Glutamatergic neuron (in vitro differentiated cells): ENCODE measurements around the gene GSC2. TPM values are rescaled to one million over a fixed set of nuclear protein-coding genes. Genes with fewer than 3 reads are reported as not detected.
A peak's percentile ranks its signal among the peaks of the same experiment; 100 is the strongest.

Experiments used
- DNase-seq: peaks from one replicate; pipeline ENCODE4 v3.0.0; 2022
- H3K27ac Mint-ChIP-seq: one replicate; pipeline ENCODE4 v1.8.0; 2020; ENCODE audit warnings: mild to moderate bottlenecking, mixed read lengths, inconsistent platforms; ENCODE audit not compliant: unreplicated experiment
- H3K27me3 Mint-ChIP-seq: one replicate; pipeline ENCODE4 v1.8.0; 2020; ENCODE audit warnings: mild to moderate bottlenecking, moderate library complexity, mixed read lengths, inconsistent platforms; ENCODE audit not compliant: unreplicated experiment
- H3K36me3 Mint-ChIP-seq: one replicate; pipeline ENCODE4 v1.8.0; 2020; ENCODE audit warnings: mild to moderate bottlenecking, mixed read lengths, inconsistent platforms; ENCODE audit not compliant: unreplicated experiment
- H3K4me1 Mint-ChIP-seq: one replicate; pipeline ENCODE4 v1.8.0; 2020; ENCODE audit warnings: mild to moderate bottlenecking, low read depth, mixed read lengths, inconsistent platforms; ENCODE audit not compliant: unreplicated experiment
- H3K4me3 Mint-ChIP-seq: one replicate; pipeline ENCODE4 v1.8.0; 2020; ENCODE audit warnings: mild to moderate bottlenecking, mixed read lengths, inconsistent platforms; ENCODE audit not compliant: unreplicated experiment
- H3K9me3 Mint-ChIP-seq: one replicate; pipeline ENCODE4 v1.8.0; 2020; ENCODE audit warnings: mild to moderate bottlenecking, moderate library complexity, mixed read lengths, inconsistent platforms; ENCODE audit not compliant: unreplicated experiment
- total RNA-seq: library from RNA; stranded (reverse); fragmentation: NEBNext Ultra II Directional; extraction: Animal tissue kit (Norgen Biotek cat#: 25700); gene quantifications from one replicate; pipeline ENCODE4 v1.2.1, GENCODE V29; 2021; ENCODE audit not compliant: unreplicated experiment
- TF ChIP-seq, protein P1 (sequence below): fragments of 200-600 bp; sonication (generic); IDR thresholded peaks from one replicate; pipeline ENCODE4 v1.5.0; 2021; ENCODE audit not compliant: partially characterized antibody, unreplicated experiment

The GSC2 gene
- total RNA-seq, 1 donor from 2014 or later = not detected

DNA sequence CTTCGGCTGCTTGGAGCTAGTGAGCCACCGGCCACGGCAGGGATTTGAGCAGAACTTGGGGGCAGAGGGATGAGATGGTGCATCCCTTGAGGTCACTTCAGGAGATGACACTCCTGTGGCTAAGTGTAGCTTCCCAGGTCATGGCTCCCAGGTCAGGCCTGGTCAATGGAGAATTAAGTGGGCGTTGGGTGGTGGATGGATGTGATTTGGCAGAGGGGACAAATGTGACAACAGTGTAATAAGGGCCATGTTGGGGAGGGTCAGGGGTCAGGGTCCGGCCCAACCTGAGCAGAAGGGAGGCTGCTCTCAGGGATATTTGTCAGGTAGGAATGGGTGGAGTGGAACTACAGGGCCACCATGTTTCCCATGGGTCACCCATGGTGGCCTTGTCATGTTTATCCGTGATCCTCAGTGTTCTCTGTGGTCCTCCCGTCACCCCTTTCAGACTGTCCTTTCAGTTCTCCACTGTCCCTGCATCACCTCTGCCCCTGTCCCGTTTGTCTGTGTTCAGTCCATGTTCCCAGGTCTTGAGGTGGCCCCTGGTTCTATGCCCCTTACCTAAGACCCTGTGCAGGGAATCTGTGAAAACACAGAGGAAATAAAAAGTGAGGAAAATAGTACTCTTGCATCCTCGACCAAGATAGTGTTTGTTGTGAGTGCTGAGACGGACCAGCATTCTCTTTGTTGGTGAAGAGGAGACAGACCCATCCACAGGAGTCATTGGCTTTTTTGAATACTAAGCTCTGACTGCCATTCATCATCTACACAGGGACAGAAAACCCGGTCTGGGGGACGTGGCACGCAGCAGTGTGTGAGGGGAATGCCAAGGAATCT, 22.3 kb upstream of the GSC2 start:
- H3K27me3 Mint-ChIP-seq = peaks cover 29% of the 10 kb centered on the region
- no peaks in the 10 kb centered on the region for H3K36me3 Mint-ChIP-seq
- H3K27ac Mint-ChIP-seq = peak overlapping the region; percentile 77
- TF ChIP-seq, protein P1, sequence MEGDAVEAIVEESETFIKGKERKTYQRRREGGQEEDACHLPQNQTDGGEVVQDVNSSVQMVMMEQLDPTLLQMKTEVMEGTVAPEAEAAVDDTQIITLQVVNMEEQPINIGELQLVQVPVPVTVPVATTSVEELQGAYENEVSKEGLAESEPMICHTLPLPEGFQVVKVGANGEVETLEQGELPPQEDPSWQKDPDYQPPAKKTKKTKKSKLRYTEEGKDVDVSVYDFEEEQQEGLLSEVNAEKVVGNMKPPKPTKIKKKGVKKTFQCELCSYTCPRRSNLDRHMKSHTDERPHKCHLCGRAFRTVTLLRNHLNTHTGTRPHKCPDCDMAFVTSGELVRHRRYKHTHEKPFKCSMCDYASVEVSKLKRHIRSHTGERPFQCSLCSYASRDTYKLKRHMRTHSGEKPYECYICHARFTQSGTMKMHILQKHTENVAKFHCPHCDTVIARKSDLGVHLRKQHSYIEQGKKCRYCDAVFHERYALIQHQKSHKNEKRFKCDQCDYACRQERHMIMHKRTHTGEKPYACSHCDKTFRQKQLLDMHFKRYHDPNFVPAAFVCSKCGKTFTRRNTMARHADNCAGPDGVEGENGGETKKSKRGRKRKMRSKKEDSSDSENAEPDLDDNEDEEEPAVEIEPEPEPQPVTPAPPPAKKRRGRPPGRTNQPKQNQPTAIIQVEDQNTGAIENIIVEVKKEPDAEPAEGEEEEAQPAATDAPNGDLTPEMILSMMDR = no peak
- H3K4me1 Mint-ChIP-seq = peaks cover 13% of the 10 kb centered on the region
- peaks cover 17% of the 10 kb centered on the region for H3K9me3 Mint-ChIP-seq
- H3K4me3 Mint-ChIP-seq = peak overlapping the region; percentile 99
- no peak for DNase-seq

DNA sequence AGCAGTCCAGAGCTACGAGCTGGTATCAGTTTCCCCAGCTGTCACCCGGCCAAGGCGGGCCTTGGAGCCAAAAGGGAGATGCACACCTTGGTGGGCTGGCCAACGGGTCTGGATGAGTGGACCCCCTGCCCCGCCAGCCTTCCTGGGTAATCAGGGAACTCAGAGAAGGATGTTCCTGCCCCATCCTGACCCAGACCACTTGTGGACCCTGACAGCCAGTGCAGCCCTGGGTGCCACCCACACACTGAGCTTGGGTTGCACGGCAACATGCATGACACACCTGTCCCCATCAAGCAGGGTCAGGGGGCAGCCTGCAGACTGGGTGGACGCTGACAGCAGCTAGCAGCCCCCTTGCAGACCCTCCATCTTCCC, 19.8 kb upstream of the GSC2 start:
- Mint-ChIP-seq H3K4me1 (peaks cover 13% of the 10 kb centered on the region), H3K27ac (no peak overlapping the region), H3K36me3 (no peaks in the 10 kb centered on the region), H3K27me3 (peaks cover 33% of the 10 kb centered on the region), H3K4me3 (peak overlapping the region; percentile 99), H3K9me3 (peaks cover 17% of the 10 kb centered on the region)
- DNase-seq = no peak
- TF ChIP-seq, protein P1 = no peak

DNA sequence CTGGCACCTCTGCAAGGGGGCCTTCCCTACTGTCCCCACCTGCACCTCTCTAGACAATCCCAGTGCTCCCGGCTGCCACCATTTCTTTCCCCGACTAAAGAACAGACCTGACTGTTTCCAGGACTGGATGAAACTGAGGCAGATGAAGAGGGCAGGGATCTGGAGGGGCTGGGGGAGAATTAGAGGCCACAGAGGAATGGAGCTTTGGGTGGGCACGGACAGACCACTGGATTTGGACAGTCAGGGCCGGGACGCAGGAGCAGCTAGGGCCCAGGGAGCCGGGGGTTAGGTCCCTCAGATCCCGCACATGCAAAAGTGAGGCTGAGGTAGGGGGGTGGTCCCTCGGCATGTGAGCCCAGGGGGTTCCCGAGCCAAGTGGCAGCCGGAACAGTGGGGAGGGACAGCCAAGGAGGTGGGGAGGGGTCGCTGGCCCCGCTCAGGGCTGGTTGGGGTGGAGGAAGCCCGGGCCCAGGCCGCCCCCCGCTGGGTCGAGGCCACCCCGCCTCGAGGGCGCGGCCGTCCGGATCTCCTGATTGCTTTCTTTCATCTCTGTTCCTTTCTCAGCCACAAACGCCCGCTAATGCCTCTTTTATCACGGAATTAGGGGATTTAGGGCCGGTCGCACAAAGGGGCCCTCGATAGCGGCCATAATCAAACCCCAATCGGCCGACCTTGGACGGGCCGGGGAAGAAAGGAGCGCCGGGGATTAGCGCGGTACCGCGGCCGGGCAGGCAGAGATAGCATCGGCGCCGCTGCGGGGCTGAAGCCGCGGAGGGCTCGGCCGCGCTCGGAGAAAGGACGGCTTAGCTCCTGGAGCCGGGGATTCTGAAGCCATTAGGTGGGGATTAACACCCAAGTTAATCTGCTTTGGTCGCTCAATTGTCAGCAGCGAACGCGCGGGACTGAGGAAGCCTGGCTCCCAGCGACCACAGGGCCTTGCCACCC, 19.2 kb upstream of the GSC2 start:
- Mint-ChIP-seq H3K27ac (no peak overlapping the region), H3K9me3 (peaks cover 21% of the 10 kb centered on the region), H3K4me3 (no peak overlapping the region), H3K27me3 (peaks cover 33% of the 10 kb centered on the region), H3K4me1 (peaks cover 11% of the 10 kb centered on the region), H3K36me3 (no peaks in the 10 kb centered on the region)
- TF ChIP-seq, protein P1 = no peak
- DNase-seq = no peak

DNA sequence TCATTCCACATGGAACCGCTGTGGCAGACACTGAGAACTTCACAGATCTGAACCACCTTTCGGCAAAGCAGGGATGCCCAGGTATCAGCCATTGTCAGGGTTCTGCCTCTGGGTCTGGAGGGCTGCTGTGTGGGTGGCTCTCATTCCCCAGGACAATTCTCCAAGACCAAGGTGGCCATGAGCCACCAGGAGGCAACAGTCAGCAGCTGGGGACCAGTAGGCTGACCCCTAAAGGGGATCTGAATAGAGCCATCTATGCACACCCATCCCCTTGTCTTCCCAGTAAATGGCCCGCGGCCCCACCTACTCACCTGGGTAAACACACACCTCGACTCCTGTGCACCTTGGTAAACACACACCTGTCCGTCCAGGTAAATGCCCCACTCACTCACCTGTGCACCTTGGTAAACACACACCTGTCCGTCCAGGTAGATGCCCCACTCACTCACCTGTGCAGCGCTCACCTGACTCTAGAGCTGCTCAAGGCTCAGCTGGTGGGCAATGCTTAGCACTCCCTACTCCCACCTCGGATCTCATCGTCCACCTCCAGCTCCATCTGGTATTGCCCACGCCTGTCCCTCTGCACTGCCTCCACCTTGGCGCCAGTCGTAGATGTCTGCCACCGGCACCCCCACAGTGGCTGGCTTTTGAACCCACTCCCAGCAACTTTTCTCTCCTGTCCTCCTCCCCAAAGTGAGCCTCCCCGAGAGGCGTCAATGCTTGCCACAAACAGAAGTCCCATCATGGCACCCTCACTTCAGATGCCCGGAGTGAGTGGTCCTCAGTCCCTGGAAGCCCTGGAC, 18.2 kb upstream of the GSC2 start:
- Mint-ChIP-seq H3K9me3 (peaks cover 21% of the 10 kb centered on the region), H3K27me3 (peaks cover 33% of the 10 kb centered on the region), H3K4me3 (no peak overlapping the region), H3K36me3 (no peaks in the 10 kb centered on the region), H3K4me1 (peaks cover 11% of the 10 kb centered on the region), H3K27ac (no peak overlapping the region)
- TF ChIP-seq, protein P1 = no peak
- DNase-seq = no peak
